ENCODE results near the gene CDC42EP2.

CDC42EP2 gene

GRCh38 chr11:65314501-65315203 is at the start of gene CDC42EP2:
CDC42EP2 (plus strand) TSS chr11:65314866; CDS start chr11:65320899, 6,033 bp downstream.
- Histone ChIP-seq H3K9me3 (ENCODE audit: low read depth, low read length) (no peaks in the 10 kb centered on the region), H3K27ac (no peak within 1 kb of the TSS), H3K36me3 (ENCODE audit: insufficient read depth, low read length) (no peaks in the 10 kb centered on the region), H3K4me3 (peak within 1 kb of the TSS; percentile 97), H3K9ac (ENCODE audit: insufficient read length) (peak within 1 kb of the TSS; percentile 82)
- DNase-seq (ENCODE audit: low read depth, low spot score), result no peak
- TF ChIP-seq EZH2 (IDR thresholded peaks at IDR 0.05) (no peak), POLR2AphosphoS5 (IDR thresholded peaks at IDR 0.05; ENCODE audit: borderline replicate concordance, low read depth, low read length) (peak; percentile 42; the same call in 1 of the 2 replicates), FOXP2 (optimal IDR thresholded peaks at IDR 0.05; ENCODE audit: control extremely low read depth, extremely low read length, insufficient read depth) (no peak)

- no peak for TF ChIP-seq FOXP2 (optimal IDR thresholded peaks at IDR 0.05; ENCODE audit: control extremely low read depth, extremely low read length, insufficient read depth)
- no peak for TF ChIP-seq EZH2 (IDR thresholded peaks at IDR 0.05)
- TF ChIP-seq POLR2AphosphoS5 (IDR thresholded peaks at IDR 0.05; ENCODE audit: borderline replicate concordance, low read depth, low read length), result no peak
- H3K27ac ChIP-seq, result no peak overlapping the region
- DNase-seq (ENCODE audit: low read depth, low spot score), result no peak
- no peak overlapping the region for H3K4me3 ChIP-seq
- H3K36me3 ChIP-seq (ENCODE audit: insufficient read depth, low read length), result peaks cover 49% of the 10 kb centered on the region
- H3K9ac ChIP-seq (ENCODE audit: insufficient read length), result no peak overlapping the region
- no peaks in the 10 kb centered on the region for H3K9me3 ChIP-seq (ENCODE audit: low read depth, low read length)
Observed at GRCh38 chr11:65266210-65266609, 48.5 kb upstream of the CDC42EP2 start.

GRCh38 chr11:65274735-65275682 is 39.7 kb upstream of the CDC42EP2 start:
- H3K9me3 ChIP-seq (ENCODE audit: low read depth, low read length), result no peaks in the 10 kb centered on the region
- H3K4me3 ChIP-seq, result no peak overlapping the region
- no peak for TF ChIP-seq POLR2AphosphoS5 (IDR thresholded peaks at IDR 0.05; ENCODE audit: borderline replicate concordance, low read depth, low read length)
- TF ChIP-seq EZH2 (IDR thresholded peaks at IDR 0.05), result no peak
- no peak for TF ChIP-seq FOXP2 (optimal IDR thresholded peaks at IDR 0.05; ENCODE audit: control extremely low read depth, extremely low read length, insufficient read depth)
- H3K27ac ChIP-seq, result no peak overlapping the region
- no peak for DNase-seq (ENCODE audit: low read depth, low spot score)
- peaks cover 59% of the 10 kb centered on the region for H3K36me3 ChIP-seq (ENCODE audit: insufficient read depth, low read length)
- no peak overlapping the region for H3K9ac ChIP-seq (ENCODE audit: insufficient read length)

GRCh38 chr11:65275906-65276305 is 38.8 kb upstream of the CDC42EP2 start:
- H3K9ac ChIP-seq (ENCODE audit: insufficient read length), result no peak overlapping the region
- H3K36me3 ChIP-seq (ENCODE audit: insufficient read depth, low read length), result peaks cover 59% of the 10 kb centered on the region
- TF ChIP-seq POLR2AphosphoS5 (IDR thresholded peaks at IDR 0.05; ENCODE audit: borderline replicate concordance, low read depth, low read length) (no peak), EZH2 (IDR thresholded peaks at IDR 0.05) (no peak), FOXP2 (optimal IDR thresholded peaks at IDR 0.05; ENCODE audit: control extremely low read depth, extremely low read length, insufficient read depth) (no peak)
- H3K9me3 ChIP-seq (ENCODE audit: low read depth, low read length), result no peaks in the 10 kb centered on the region
- DNase-seq (ENCODE audit: low read depth, low spot score), result no peak
- no peak overlapping the region for H3K27ac ChIP-seq
- H3K4me3 ChIP-seq, result no peak overlapping the region

GRCh38 chr11:65277631-65278277 is 36.9 kb upstream of the CDC42EP2 start:
- Histone ChIP-seq H3K27ac (no peak overlapping the region), H3K4me3 (no peak overlapping the region), H3K36me3 (ENCODE audit: insufficient read depth, low read length) (peaks cover 68% of the 10 kb centered on the region), H3K9ac (ENCODE audit: insufficient read length) (no peak overlapping the region), H3K9me3 (ENCODE audit: low read depth, low read length) (no peaks in the 10 kb centered on the region)
- no peak for DNase-seq (ENCODE audit: low read depth, low spot score)
- no peak for TF ChIP-seq EZH2 (IDR thresholded peaks at IDR 0.05)
- TF ChIP-seq FOXP2 (optimal IDR thresholded peaks at IDR 0.05; ENCODE audit: control extremely low read depth, extremely low read length, insufficient read depth), result no peak
- no peak for TF ChIP-seq POLR2AphosphoS5 (IDR thresholded peaks at IDR 0.05; ENCODE audit: borderline replicate concordance, low read depth, low read length)

GRCh38 chr11:65278356-65278755 is 36.3 kb upstream of the CDC42EP2 start:
- Histone ChIP-seq H3K36me3 (ENCODE audit: insufficient read depth, low read length) (peaks cover 72% of the 10 kb centered on the region), H3K4me3 (no peak overlapping the region), H3K9ac (ENCODE audit: insufficient read length) (no peak overlapping the region), H3K27ac (no peak overlapping the region), H3K9me3 (ENCODE audit: low read depth, low read length) (no peaks in the 10 kb centered on the region)
- DNase-seq (ENCODE audit: low read depth, low spot score), result no peak
- no peak for TF ChIP-seq EZH2 (IDR thresholded peaks at IDR 0.05)
- no peak for TF ChIP-seq FOXP2 (optimal IDR thresholded peaks at IDR 0.05; ENCODE audit: control extremely low read depth, extremely low read length, insufficient read depth)
- TF ChIP-seq POLR2AphosphoS5 (IDR thresholded peaks at IDR 0.05; ENCODE audit: borderline replicate concordance, low read depth, low read length), result no peak

GRCh38 chr11:65279279-65279678 is 35.4 kb upstream of the CDC42EP2 start:
- H3K27ac ChIP-seq, result no peak overlapping the region
- H3K9me3 ChIP-seq (ENCODE audit: low read depth, low read length), result no peaks in the 10 kb centered on the region
- H3K9ac ChIP-seq (ENCODE audit: insufficient read length), result no peak overlapping the region
- no peak for TF ChIP-seq POLR2AphosphoS5 (IDR thresholded peaks at IDR 0.05; ENCODE audit: borderline replicate concordance, low read depth, low read length)
- TF ChIP-seq EZH2 (IDR thresholded peaks at IDR 0.05), result no peak
- no peak for TF ChIP-seq FOXP2 (optimal IDR thresholded peaks at IDR 0.05; ENCODE audit: control extremely low read depth, extremely low read length, insufficient read depth)
- no peak for DNase-seq (ENCODE audit: low read depth, low spot score)
- peaks cover 78% of the 10 kb centered on the region for H3K36me3 ChIP-seq (ENCODE audit: insufficient read depth, low read length)
- H3K4me3 ChIP-seq, result no peak overlapping the region

Data from SK-N-MC (cell line).